Panc1 (cell line): ENCODE data around the gene C12orf57. TPM values are rescaled to one million over a fixed set of nuclear protein-coding genes. Genes with fewer than 3 reads are reported as not detected.

Experiments used
- ATAC-seq: fragments of 200-7000 bp; cut with Tn5 transposase; 2 replicates; pipeline ENCODE4 v1.9.1; 2020; ENCODE audit warnings: mild to moderate bottlenecking, moderate library complexity
- Bru-seq: library from RNA; stranded (reverse); fragments of 400-500 nt; gene quantifications from one replicate; lab custom pipeline; 2021; lab: Mats Ljungman, UMichigan
- BruChase-seq, 2 experiments: library from RNA; stranded (reverse); fragments of 400-500 nt; gene quantifications; one replicate each; lab custom pipeline; 2021; lab: Mats Ljungman, UMichigan
- BruUV-seq: library from RNA; stranded (reverse); fragments of 400-500 nt; replicated peaks from 2 replicates; lab custom pipeline; 2021; lab: Mats Ljungman, UMichigan
- CTCF ChIA-PET: fragments of 300-600 bp; sonication (Branson Sonifier 250); formaldehyde crosslinking; loops from one replicate; lab custom pipeline; 2022; ENCODE audit warnings: antibody characterized with exemption; lab: Charles Lee
- POLR2A ChIA-PET: fragments of 300-600 bp; sonication (Branson Sonifier 250); formaldehyde crosslinking; loops from one replicate; lab custom pipeline; 2022; ENCODE audit warnings: antibody characterized with exemption; lab: Charles Lee
- DNase-seq: peaks from one replicate; pipeline ENCODE4 v3.0.0-alpha.2; 2010; ENCODE audit warnings: low read depth, low spot score
- H3K27ac ChIP-seq: 2 replicates; pipeline ENCODE4 v1.5.1; 2011; ENCODE audit warnings: mild to moderate bottlenecking, low read length, inconsistent platforms
- H3K27me3 ChIP-seq: fragments of 200-500 bp; sonication (Bioruptor generic); 2 replicates; pipeline ENCODE4 v1.6.0; 2014; ENCODE audit warnings: low read length, inconsistent platforms; ENCODE audit not compliant: control insufficient read depth, insufficient read depth
- H3K36me3 ChIP-seq: fragments of 200-500 bp; sonication (Bioruptor generic); 2 replicates; pipeline ENCODE4 v1.5.1; 2014; ENCODE audit warnings: inconsistent platforms, mild to moderate bottlenecking, low read length, moderate library complexity; ENCODE audit not compliant: control insufficient read depth, insufficient read depth
- H3K4me1 ChIP-seq: 2 replicates; pipeline ENCODE4 v1.5.1; 2011; ENCODE audit warnings: inconsistent platforms, mild to moderate bottlenecking, low read length, moderate library complexity; ENCODE audit not compliant: control insufficient read depth, insufficient read depth
- H3K4me3 ChIP-seq, 2 experiments: 2 replicates each; pipeline ENCODE4 v1.5.1; 2011 to 2012; ENCODE audit warnings: low read depth in 2 of 2, low read length in 2 of 2, mild to moderate bottlenecking in 2 of 2, inconsistent platforms in 1 of 2, moderate library complexity in 1 of 2
- H3K9me3 ChIP-seq: fragments of 200-500 bp; sonication (Bioruptor generic); 2 replicates; pipeline ENCODE4 v1.5.1; 2014; ENCODE audit warnings: low read depth, mild to moderate bottlenecking, inconsistent platforms, low read length, moderate library complexity; ENCODE audit not compliant: control insufficient read depth, insufficient read depth
- CTCF ChIP-seq: fragments of 450-650 bp; IDR thresholded peaks from 2 replicates; pipeline ENCODE4 v1.5.1; 2017; ENCODE audit warnings: mild to moderate bottlenecking
- POLR2AphosphoS5 ChIP-seq: IDR thresholded peaks from 2 replicates; pipeline ENCODE4 v1.6.1; 2012; ENCODE audit warnings: mild to moderate bottlenecking, low read depth, low read length, moderate library complexity
- REST ChIP-seq, 2 experiments: IDR thresholded peaks; 2 replicates each; pipeline ENCODE4 v1.6.1; 2011 to 2012; ENCODE audit warnings: low read depth in 2 of 2, control low read depth in 1 of 2, low read length in 1 of 2, mild to moderate bottlenecking in 1 of 2, moderate library complexity in 1 of 2; ENCODE audit not compliant: insufficient read depth in 1 of 2
- SIN3A ChIP-seq: IDR thresholded peaks from 2 replicates; pipeline ENCODE4 v1.6.1; 2012; ENCODE audit warnings: low read depth, mild to moderate bottlenecking, low read length, moderate library complexity, borderline replicate concordance; ENCODE audit not compliant: insufficient read depth
- TCF7L2 ChIP-seq: IDR thresholded peaks from 2 replicates; pipeline ENCODE4 v1.6.1; 2011; ENCODE audit warnings: mild to moderate bottlenecking, low read depth, low read length, inconsistent platforms
- in situ Hi-C: cut with HindIII; loops from 2 replicates; pipeline ENCODE4 v1.10.0; 2016; ENCODE audit warnings: low sequenced_read_pairs, low pct_unique_long_range_greater_than_20kb
- intact Hi-C: fragments of 100-400 bp; cut with micrococcal nuclease; formaldehyde crosslinking; loops from one replicate; pipeline ENCODE4 v1.10.0; 2022; ENCODE audit not compliant: unreplicated experiment
- long read RNA-seq: library from polyadenylated mRNA; unstranded; transcript quantifications from one replicate; pipeline ENCODE4 v2.0.0, GENCODE V29; 2021; ENCODE audit not compliant: unreplicated experiment
- polyA plus RNA-seq: library from polyadenylated mRNA; unstranded; fragments of >200 nt; gene quantifications from one replicate; pipeline ENCODE4 v1.2.1, GENCODE V29; 2012; ENCODE audit warnings: missing spikeins; ENCODE audit not compliant: insufficient read length
- total RNA-seq: library from RNA; stranded (reverse); gene quantifications from one replicate; pipeline ENCODE4 v1.2.1, GENCODE V29; 2021; ENCODE audit not compliant: unreplicated experiment

Gene C12orf57
- total RNA-seq (126 TPM), Bru-seq, nascent RNA (percentile 85 among the genes with signal in this experiment), BruChase-seq, experiment 1, labeled RNA remaining after a 2-hour chase (percentile 77 among the genes with signal in this experiment), BruChase-seq, experiment 2, labeled RNA remaining after a 6-hour chase (percentile 86 among the genes with signal in this experiment)
- 249 TPM for polyA plus RNA-seq
- long read RNA-seq, transcript C12orf57-201 (3 exons, 560 nt) = major isoform, 19 of 86 reads
- long read RNA-seq, partial matches to known transcripts = 64 of 86 reads
- long read RNA-seq, other reads (novel, unspliced or antisense) = 0 of 86 reads

- POLR2A ChIA-PET = interaction anchor here (0.6 to 1.7 kb wide), 4 partner anchors 10 to 169 kb away, joined by 4 to 9 read pairs (median 8); no protein-coding TSS in a partner anchor
- peak; percentile 88 for DNase-seq
- Histone ChIP-seq H3K36me3 (no peaks in the 10 kb centered on the region; the same call in 1 of the 2 replicates), H3K4me1 (peaks cover 41% of the 10 kb centered on the region), H3K27ac (peak within 1 kb of the TSS; percentile 95), H3K4me3 (peak within 1 kb of the TSS; percentile 64 to 72), H3K27me3 (no peaks in the 10 kb centered on the region), H3K9me3 (no peaks in the 10 kb centered on the region)
- intact Hi-C loops (loop anchor here (10.0 kb wide), 1 partner anchor 171 kb away; no protein-coding TSS in a partner anchor), in situ Hi-C loops (no loop called here)
- CTCF ChIA-PET = interaction anchor here (0.6 to 0.7 kb wide), 2 partner anchors 18 to 53 kb away, joined by 3 to 6 read pairs; no protein-coding TSS in a partner anchor
- ATAC-seq = peak; percentile 78
- TF ChIP-seq SIN3A (peak; percentile 96), TCF7L2 (no peak; the same call in 1 of the 2 replicates), CTCF (no peak), POLR2AphosphoS5 (peak; percentile 100), REST (IDR thresholded peaks at IDR 0.05; ENCODE audit: insufficient read depth in 1 of 2, low read depth in 2 of 2, low read length in 1 of 2) (no peak)
- BruUV-seq = TSS peak; percentile 96
Observed at GRCh38 chr12:6943722-6944380, at the start of gene C12orf57, which contains the start of gene RNU7-1. TSS of gene C12orf57 (plus strand) at chr12:6944022. CDS start at chr12:6944122, 100 bp downstream. TSS of gene RNU7-1 (plus strand) at chr12:6943816.

- TF ChIP-seq POLR2AphosphoS5 (no peak), TCF7L2 (no peak), REST (IDR thresholded peaks at IDR 0.05; ENCODE audit: insufficient read depth in 1 of 2, low read depth in 2 of 2, low read length in 1 of 2) (no peak), CTCF (no peak), SIN3A (no peak)
- H3K9me3 ChIP-seq = no peaks in the 10 kb centered on the region
- POLR2A ChIA-PET = interaction anchor here (0.7 kb wide), 1 partner anchor 23 kb away, joined by 8 read pairs; no protein-coding TSS in a partner anchor
- ATAC-seq (no peak), DNase-seq (no peak)
- intact Hi-C loops = no loop called here
- CTCF ChIA-PET = interaction anchor here (1.0 kb wide), 1 partner anchor 247 kb away, joined by 8 read pairs; no protein-coding TSS in a partner anchor
- no TSS peak for BruUV-seq
- H3K36me3 ChIP-seq = no peaks in the 10 kb centered on the region
- in situ Hi-C loops = no loop called here
- H3K4me1 ChIP-seq = 0 out of 2 replicates have a peak, but pooled peaks cover 4% of the 10 kb centered on the region
- H3K27me3 ChIP-seq = no peaks in the 10 kb centered on the region
- H3K27ac ChIP-seq = no peak overlapping the region
- H3K4me3 ChIP-seq = no peak overlapping the region
Observed at GRCh38 chr12:6894321-6894720, 49.5 kb upstream of the C12orf57 start.
